CD14-positive monocyte (primary cell): ENCODE results near the gene JCAD. TPM values are rescaled to one million over a fixed set of nuclear protein-coding genes. Genes with fewer than 3 reads are reported as not detected.

Experiments used
- DNase-seq, 3 donors: peaks; one replicate each; pipeline ENCODE4 v3.0.0-alpha.2; 2011 to 2022
- H2AFZ ChIP-seq: 2 replicates; pipeline ENCODE4 v1.6.0; 2012; ENCODE audit warnings: mild to moderate bottlenecking, low read depth, low read length, inconsistent platforms; ENCODE audit not compliant: insufficient read depth, poor library complexity, severe bottlenecking
- H3K27ac ChIP-seq, 2 donors: 1 replicate in 1 of 2; 2 replicates in 1 of 2; pipeline ENCODE4 v1.5.1; 2012 to 2013; ENCODE audit warnings: low read length in 2 of 2, control low read depth in 1 of 2, inconsistent platforms in 1 of 2, low read depth in 1 of 2, mild to moderate bottlenecking in 1 of 2
- H3K27me3 ChIP-seq, 2 donors: one replicate each; pipeline versions ENCODE4 v1.6.0 to v1.6.1; 2011 to 2013; ENCODE audit warnings: low read length in 2 of 2; ENCODE audit not compliant: control insufficient read depth in 2 of 2, insufficient read depth in 2 of 2
- H3K36me3 ChIP-seq, 2 donors: replicated peaks in 1 of 2; 1 replicate in 1 of 2; 2 replicates in 1 of 2; pipeline versions ENCODE4 v1.5.1 to v1.6.1; 2012 to 2013; ENCODE audit warnings: low read length in 2 of 2, control low read depth in 1 of 2, inconsistent platforms in 1 of 2, mild to moderate bottlenecking in 1 of 2; ENCODE audit not compliant: insufficient read depth in 2 of 2, control insufficient read depth in 1 of 2
- H3K4me1 ChIP-seq, 2 donors: 1 replicate in 1 of 2; 2 replicates in 1 of 2; pipeline versions ENCODE4 v1.5.1 to v1.6.1; 2012 to 2013; ENCODE audit warnings: low read length in 2 of 2, control low read depth in 1 of 2, inconsistent platforms in 1 of 2, mild to moderate bottlenecking in 1 of 2, moderate library complexity in 1 of 2; ENCODE audit not compliant: insufficient read depth in 2 of 2, control insufficient read depth in 1 of 2
- H3K4me2 ChIP-seq: replicated peaks from 2 replicates; pipeline ENCODE3; 2012; ENCODE audit warnings: low read length, moderate library complexity, mild to moderate bottlenecking; ENCODE audit not compliant: poor library complexity, severe bottlenecking; ENCODE audit errors: extremely low read depth
- H3K4me3 ChIP-seq, 3 experiments: fragments of 200-600 bp in 1 of 3; sonication (generic) in 1 of 3; replicated peaks in 1 of 3; 1 replicate in 2 of 3; 2 replicates in 1 of 3; pipeline ENCODE4 v1.5.1; 2011 to 2013; ENCODE audit warnings: low read length in 3 of 3, mild to moderate bottlenecking in 3 of 3, control low read depth in 2 of 3, low read depth in 2 of 3, inconsistent platforms in 1 of 3, moderate library complexity in 1 of 3
- H3K79me2 ChIP-seq: 2 replicates; pipeline ENCODE4 v1.6.0; 2012; ENCODE audit warnings: mild to moderate bottlenecking, control low read depth, inconsistent platforms, low read length, moderate library complexity; ENCODE audit not compliant: insufficient read depth
- H3K9ac ChIP-seq: 2 replicates; pipeline ENCODE4 v1.6.0; 2017; ENCODE audit warnings: low read length, mild to moderate bottlenecking; ENCODE audit not compliant: insufficient read depth, poor library complexity, severe bottlenecking
- H3K9me3 ChIP-seq, 2 donors: replicated peaks in 1 of 2; 1 replicate in 1 of 2; 2 replicates in 1 of 2; pipeline versions ENCODE4 v1.5.1 to v1.6.1; 2012 to 2013; ENCODE audit warnings: low read length in 2 of 2, control low read depth in 1 of 2; ENCODE audit not compliant: control insufficient read depth in 1 of 2, insufficient read depth in 1 of 2
- H4K20me1 ChIP-seq: 2 replicates; pipeline ENCODE4 v1.6.0; 2012; ENCODE audit warnings: mild to moderate bottlenecking, low read length, control low read depth, moderate library complexity; ENCODE audit not compliant: insufficient read depth
- H3K27ac Mint-ChIP-seq, 7 donors: one replicate each; pipeline ENCODE4 v1.8.0; 2020; ENCODE audit warnings: mild to moderate bottlenecking in 7 of 7, mixed read lengths in 7 of 7, moderate library complexity in 6 of 7, inconsistent platforms in 2 of 7
- H3K27me3 Mint-ChIP-seq, 3 donors: one replicate each; pipeline ENCODE4 v1.8.0; 2021 to 2022; ENCODE audit warnings: low read depth in 3 of 3, mild to moderate bottlenecking in 3 of 3, mixed read lengths in 3 of 3, moderate library complexity in 3 of 3, inconsistent platforms in 1 of 3
- H3K36me3 Mint-ChIP-seq, 2 donors: one replicate each; pipeline ENCODE4 v1.8.0; 2020; ENCODE audit warnings: mixed read lengths in 2 of 2, inconsistent platforms in 1 of 2, mild to moderate bottlenecking in 1 of 2
- H3K4me1 Mint-ChIP-seq: one replicate; pipeline ENCODE4 v1.8.0; 2020; ENCODE audit warnings: mild to moderate bottlenecking, mixed read lengths
- H3K4me3 Mint-ChIP-seq, 2 donors: one replicate each; pipeline ENCODE4 v1.8.0; 2020; ENCODE audit warnings: mild to moderate bottlenecking in 2 of 2, mixed read lengths in 2 of 2, moderate library complexity in 1 of 2
- H3K9me3 Mint-ChIP-seq, 7 donors: one replicate each; pipeline ENCODE4 v1.8.0; 2020 to 2022; ENCODE audit warnings: mixed read lengths in 7 of 7, mild to moderate bottlenecking in 6 of 7, moderate library complexity in 6 of 7, inconsistent platforms in 2 of 7
- WGBS: methylation state at CpG from one replicate; pipeline ENCODE4 v1.1.5; 2013; ENCODE audit warnings: missing lambda C conversion rate; ENCODE audit not compliant: insufficient coverage; 5-methylcytosine and 5-hydroxymethylcytosine counted together
- intact Hi-C, 2 donors: fragments of 100-400 bp; cut with micrococcal nuclease; formaldehyde crosslinking; loops; one replicate each; pipeline versions ENCODE4 v1.15.0 to v1.15.1; 2023
- polyA plus RNA-seq, 3 donors: library from polyadenylated mRNA; depleted of rRNA in 1 of 3; unstranded in 2 of 3; stranded (reverse) in 1 of 3; fragments of 300-500 nt in 2 of 3; fragments of >200 nt in 1 of 3; fragmentation: Illumina TruSeq in 2 of 3; gene quantifications; 1 replicate in 2 of 3; 2 replicates in 1 of 3; pipeline ENCODE4 v1.2.3, GENCODE V29; 2012 to 2021
- TF ChIP-seq, protein P1 (sequence below): fragments of 200-600 bp; IDR thresholded peaks from one replicate; pipeline ENCODE4 v1.8.0; 2022; ENCODE audit warnings: antibody characterized with exemption, mild to moderate bottlenecking

JCAD gene
- polyA plus RNA-seq, 3 donors = not detected

DNA sequence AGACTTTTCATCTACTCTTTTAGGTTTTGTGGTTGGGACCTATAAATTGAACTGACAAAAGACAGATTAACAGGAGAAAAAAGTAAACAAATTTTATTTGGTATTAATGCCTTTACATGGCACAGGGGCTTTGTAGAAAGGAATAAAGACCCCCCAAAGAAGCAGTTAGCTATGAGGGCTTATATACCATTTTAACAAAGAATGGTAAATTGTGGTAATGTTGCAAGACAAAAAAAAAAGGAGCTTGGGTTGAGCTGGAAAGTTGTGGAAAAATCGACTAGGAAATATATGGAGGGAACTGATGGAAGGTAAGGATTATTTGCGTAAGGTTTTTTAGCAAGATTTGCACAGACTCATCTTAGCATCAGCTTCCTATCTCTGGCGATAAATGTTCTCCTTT lies 84.6 kb downstream of the JCAD start:
- Histone ChIP-seq H3K9ac (no peak overlapping the region), H3K4me2 (no peak overlapping the region), H4K20me1 (no peaks in the 10 kb centered on the region), H3K9me3 (no peaks in the 10 kb centered on the region), H3K27ac (no peak overlapping the region), H3K79me2 (no peaks in the 10 kb centered on the region), H2AFZ (no peak overlapping the region), H3K4me3 (no peak overlapping the region), H3K4me1 (no peaks in the 10 kb centered on the region), H3K27me3 (no peaks in the 10 kb centered on the region), H3K36me3 (no peaks in the 10 kb centered on the region)
- Mint-ChIP-seq H3K4me3 (no peak overlapping the region), H3K4me1 (no peaks in the 10 kb centered on the region), H3K27me3 (peaks cover 2% of the 10 kb centered on the region in 3 donors), H3K27ac (no peak overlapping the region), H3K36me3 (no peaks in the 10 kb centered on the region), H3K9me3 (peaks cover 0 to 13% (median 7%) of the 10 kb centered on the region in 7 donors)
- no CpG with 5 or more reads among the region's 3 CpGs for WGBS
- TF ChIP-seq, protein P1, sequence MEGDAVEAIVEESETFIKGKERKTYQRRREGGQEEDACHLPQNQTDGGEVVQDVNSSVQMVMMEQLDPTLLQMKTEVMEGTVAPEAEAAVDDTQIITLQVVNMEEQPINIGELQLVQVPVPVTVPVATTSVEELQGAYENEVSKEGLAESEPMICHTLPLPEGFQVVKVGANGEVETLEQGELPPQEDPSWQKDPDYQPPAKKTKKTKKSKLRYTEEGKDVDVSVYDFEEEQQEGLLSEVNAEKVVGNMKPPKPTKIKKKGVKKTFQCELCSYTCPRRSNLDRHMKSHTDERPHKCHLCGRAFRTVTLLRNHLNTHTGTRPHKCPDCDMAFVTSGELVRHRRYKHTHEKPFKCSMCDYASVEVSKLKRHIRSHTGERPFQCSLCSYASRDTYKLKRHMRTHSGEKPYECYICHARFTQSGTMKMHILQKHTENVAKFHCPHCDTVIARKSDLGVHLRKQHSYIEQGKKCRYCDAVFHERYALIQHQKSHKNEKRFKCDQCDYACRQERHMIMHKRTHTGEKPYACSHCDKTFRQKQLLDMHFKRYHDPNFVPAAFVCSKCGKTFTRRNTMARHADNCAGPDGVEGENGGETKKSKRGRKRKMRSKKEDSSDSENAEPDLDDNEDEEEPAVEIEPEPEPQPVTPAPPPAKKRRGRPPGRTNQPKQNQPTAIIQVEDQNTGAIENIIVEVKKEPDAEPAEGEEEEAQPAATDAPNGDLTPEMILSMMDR = no peak
- DNase-seq = no peak
- intact Hi-C loops = no loop called here

DNA sequence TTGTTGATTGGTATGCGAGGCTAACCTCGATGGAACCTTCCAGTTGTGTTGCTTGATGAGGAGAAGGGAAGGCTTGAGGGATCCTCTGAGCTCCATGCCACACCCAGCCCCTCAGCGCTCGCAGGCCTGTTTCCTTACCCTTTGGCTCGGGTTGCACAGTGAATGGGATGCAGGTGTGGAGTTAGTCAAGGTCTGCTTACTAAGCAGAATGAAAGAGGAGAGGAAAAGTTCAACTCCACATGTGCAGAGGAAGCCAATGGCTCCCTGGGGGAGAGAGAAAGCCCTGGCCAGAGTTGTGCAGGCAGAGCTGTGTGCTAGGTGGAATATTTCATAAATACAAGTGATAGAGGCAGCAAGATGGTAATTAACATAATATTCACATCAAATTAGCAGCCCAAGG lies 85.5 kb downstream of the JCAD start:
- no peaks in the 10 kb centered on the region for H3K36me3 ChIP-seq
- TF ChIP-seq, protein P1 = no peak
- H3K4me1 ChIP-seq = no peaks in the 10 kb centered on the region
- intact Hi-C loops = no loop called here
- no peaks in the 10 kb centered on the region for H3K9me3 ChIP-seq
- DNase-seq = no peak
- Mint-ChIP-seq H3K9me3 (peaks cover 0 to 13% (median 7%) of the 10 kb centered on the region in 7 donors), H3K36me3 (no peaks in the 10 kb centered on the region), H3K27me3 (peaks cover 2% of the 10 kb centered on the region in 3 donors), H3K4me1 (no peaks in the 10 kb centered on the region), H3K27ac (no peak overlapping the region), H3K4me3 (no peak overlapping the region)
- H3K4me3 ChIP-seq = no peak overlapping the region
- no peak overlapping the region for H3K27ac ChIP-seq
- H3K27me3 ChIP-seq = no peaks in the 10 kb centered on the region
- no peaks in the 10 kb centered on the region for H4K20me1 ChIP-seq
- H2AFZ ChIP-seq = no peak overlapping the region
- H3K9ac ChIP-seq = no peak overlapping the region
- H3K79me2 ChIP-seq = no peaks in the 10 kb centered on the region
- 100% methylated on average over 1 of the region's 5 CpGs for WGBS
- H3K4me2 ChIP-seq = no peak overlapping the region
